ENCODE data around the gene PLEKHM3. TPM values are rescaled to one million over a fixed set of nuclear protein-coding genes. Genes with fewer than 3 reads are reported as not detected.

PLEKHM3 gene
- total and polyA plus RNA-seq, 2 of the 13 experiments (the other 11 are each of a cell fraction or from before 2014, with no cell fraction given), result 4.5 to 4.7 TPM

- TF ChIP-seq CBX5 (CRISPR knock-in tag; IDR thresholded peaks at IDR 0.05; ENCODE audit: borderline replicate concordance) (no peak), ZNF136 (CRISPR knock-in tag; IDR thresholded peaks at IDR 0.05; ENCODE audit: low read depth) (no peak), FOXK2 (IDR thresholded peaks at IDR 0.05) (no peak), SALL1 (CRISPR knock-in tag; IDR thresholded peaks at IDR 0.05) (peak; percentile 84), ZNF546 (CRISPR knock-in tag; conservative IDR thresholded peaks at IDR 0.05) (no peak), SP4 (CRISPR knock-in tag; IDR thresholded peaks at IDR 0.05) (peak; percentile 53; the same call in 1 of the 2 replicates), ZFP36 (IDR thresholded peaks at IDR 0.05; ENCODE audit: borderline replicate concordance, low read depth, low read length, partially characterized antibody) (no peak), EHMT2 (IDR thresholded peaks at IDR 0.05; ENCODE audit: borderline replicate concordance, low read depth, low read length) (peak; percentile 34; the same call in 1 of the 2 replicates), MNT (IDR thresholded peaks at IDR 0.05) (no peak), ZNF101 (CRISPR knock-in tag; IDR thresholded peaks at IDR 0.05; ENCODE audit: borderline replicate concordance, low read depth) (peak; percentile 70; the same call in 1 of the 2 replicates), ZNF607 (CRISPR knock-in tag; IDR thresholded peaks at IDR 0.05; ENCODE audit: borderline replicate concordance) (no peak), ATRX (CRISPR knock-in tag; IDR thresholded peaks at IDR 0.05; ENCODE audit: borderline replicate concordance) (no peak), HNRNPH1 (optimal IDR thresholded peaks at IDR 0.05; ENCODE audit: low read depth, low read length) (no peak), PRPF4 (IDR thresholded peaks at IDR 0.05; ENCODE audit: low read depth, low read length, poor library complexity, severe bottlenecking) (no peak), ZNF468 (CRISPR knock-in tag; IDR thresholded peaks at IDR 0.05) (no peak), ZBTB39 (CRISPR knock-in tag; IDR thresholded peaks at IDR 0.05) (0 out of 2 replicates have a peak, but pooled peaks have one; percentile 41), JUND (CRISPR knock-in tag; IDR thresholded peaks at IDR 0.05) (no peak), ZNF510 (CRISPR knock-in tag; IDR thresholded peaks at IDR 0.05; ENCODE audit: low read depth) (no peak), ZBTB44 (CRISPR knock-in tag; IDR thresholded peaks at IDR 0.05) (no peak), FOXP1 (IDR thresholded peaks at IDR 0.05) (no peak), FOXP1 (CRISPR knock-in tag; IDR thresholded peaks at IDR 0.05) (peak; percentile 51; the same call in 1 of the 2 replicates), USF2 (IDR thresholded peaks at IDR 0.05; ENCODE audit: low read depth, low read length) (no peak), USF2 (CRISPR knock-in tag; IDR thresholded peaks at IDR 0.05; ENCODE audit: borderline replicate concordance) (no peak)
Measured at GRCh38 chr2:207897541-207898353, 127.6 kb downstream of the PLEKHM3 start (continued).

Data from HepG2 (cell line).